ENCODE measurements around the gene KRT83.

The KRT83 gene

DNA sequence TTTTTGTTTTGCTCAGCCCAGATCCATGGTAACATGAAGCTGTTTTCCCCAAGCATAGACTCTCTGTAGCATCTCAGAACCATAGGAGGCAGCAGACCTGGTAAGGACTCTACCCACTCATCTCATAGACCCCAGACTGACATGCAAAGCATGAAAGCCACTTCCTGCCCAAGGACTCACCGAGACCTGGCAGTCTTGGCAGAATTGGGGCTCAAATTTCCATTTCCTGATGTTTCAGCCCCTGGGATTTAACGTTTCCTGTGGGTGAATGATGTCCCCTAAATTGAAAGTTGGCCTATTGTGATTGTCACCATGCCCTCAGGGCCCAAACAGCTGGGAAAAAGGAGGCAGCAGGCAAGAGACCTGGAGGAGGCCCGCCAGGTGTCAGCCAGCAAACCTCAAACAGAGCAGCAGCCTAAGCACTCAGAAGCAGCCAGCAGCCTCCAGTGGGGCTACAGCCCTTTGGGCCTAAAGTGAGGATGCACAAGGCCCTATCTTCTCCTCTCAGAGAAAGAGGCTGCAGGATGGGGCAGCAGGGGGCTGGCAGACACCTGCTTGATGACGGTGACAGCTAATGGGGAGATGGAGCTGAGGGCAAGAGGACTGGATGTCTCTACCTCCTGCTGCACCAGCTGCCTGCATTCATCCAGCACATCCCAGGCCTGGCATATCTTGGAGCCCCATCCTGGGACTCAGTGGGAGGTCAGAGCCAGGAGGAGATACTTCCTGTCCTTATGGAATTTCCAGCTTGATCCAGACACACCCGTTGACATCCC is 37.6 kb upstream of the KRT83 start:
- Mint-ChIP-seq H3K36me3 (ENCODE audit: low read depth) (no peaks in the 10 kb centered on the region), H3K27ac (no peak overlapping the region), H3K4me1 (ENCODE audit: low read depth) (peaks cover 8% of the 10 kb centered on the region), H3K4me3 (no peak overlapping the region), H3K9me3 (no peaks in the 10 kb centered on the region), H3K27me3 (ENCODE audit: low read depth) (peaks cover 4% of the 10 kb centered on the region)

DNA sequence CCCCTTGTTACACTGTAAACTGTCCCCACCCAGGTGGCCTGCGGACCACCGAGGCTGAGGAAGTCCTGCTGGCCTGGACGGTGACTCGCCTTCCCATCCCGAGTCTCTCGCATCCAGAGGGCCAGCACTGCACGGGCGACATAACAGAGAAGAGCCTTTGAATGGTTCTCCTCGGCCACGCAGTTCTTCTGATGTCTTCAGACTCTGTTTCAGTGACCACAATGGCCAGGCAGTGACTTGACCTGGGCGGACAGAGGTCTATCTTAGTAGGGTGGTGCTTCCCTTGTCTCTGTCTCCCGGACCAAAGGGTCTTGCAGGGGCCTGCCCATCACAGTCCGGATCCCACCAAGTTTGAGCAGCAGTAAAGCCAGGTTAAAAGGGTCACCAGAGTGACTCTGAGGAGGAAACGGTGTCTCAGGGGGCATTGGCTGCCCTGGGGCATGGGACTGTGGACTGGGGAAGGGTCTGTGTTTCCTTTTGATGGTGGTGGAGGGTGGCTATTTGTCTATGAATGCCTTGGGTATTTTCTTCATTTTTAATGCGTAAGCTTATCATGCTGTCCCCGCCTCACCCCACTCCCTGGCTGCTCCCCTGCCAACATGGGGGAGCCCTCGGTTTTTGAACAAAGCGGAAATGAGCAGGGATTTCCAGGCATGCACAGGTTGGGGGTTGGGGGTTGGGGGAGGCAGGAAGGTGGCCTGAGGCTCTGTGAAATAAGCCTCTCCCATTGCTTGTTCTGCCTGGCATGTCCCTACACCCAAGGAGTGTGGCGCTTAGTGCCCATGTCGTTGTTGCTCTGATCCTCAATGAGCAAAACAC is 35.8 kb upstream of the KRT83 start:
- H3K27ac Mint-ChIP-seq: no peak overlapping the region
- no peaks in the 10 kb centered on the region for H3K9me3 Mint-ChIP-seq
- no peaks in the 10 kb centered on the region for H3K36me3 Mint-ChIP-seq (ENCODE audit: low read depth)
- peaks cover 12% of the 10 kb centered on the region for H3K27me3 Mint-ChIP-seq (ENCODE audit: low read depth)
- no peak overlapping the region for H3K4me3 Mint-ChIP-seq
- peaks cover 8% of the 10 kb centered on the region for H3K4me1 Mint-ChIP-seq (ENCODE audit: low read depth)

GRCh38 chr12:52356031-52356761 is 35.0 kb upstream of the KRT83 start:
- H3K36me3 Mint-ChIP-seq (ENCODE audit: low read depth): no peaks in the 10 kb centered on the region
- no peak overlapping the region for H3K4me3 Mint-ChIP-seq
- H3K27me3 Mint-ChIP-seq (ENCODE audit: low read depth): peaks cover 15% of the 10 kb centered on the region
- H3K9me3 Mint-ChIP-seq: no peaks in the 10 kb centered on the region
- H3K4me1 Mint-ChIP-seq (ENCODE audit: low read depth): peaks cover 11% of the 10 kb centered on the region
- no peak overlapping the region for H3K27ac Mint-ChIP-seq

DNA sequence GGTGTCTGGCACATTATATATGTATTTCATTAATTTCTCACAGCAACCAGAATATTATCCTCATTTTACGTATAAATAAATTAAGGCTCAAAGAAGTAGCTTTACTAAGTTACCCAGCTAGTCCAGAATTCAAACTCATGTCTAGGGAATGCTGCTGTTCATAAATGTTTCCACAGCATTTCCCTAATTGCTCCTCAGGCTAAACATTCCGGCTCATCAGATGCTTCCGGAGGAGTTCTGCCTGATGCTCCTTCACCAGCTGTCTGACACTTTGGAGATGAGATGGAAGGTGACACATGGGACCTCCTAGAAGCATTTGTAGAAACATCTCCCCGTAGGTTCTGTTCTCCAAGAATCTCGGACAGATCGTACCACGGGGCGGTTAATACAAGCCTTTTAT is 34.0 kb upstream of the KRT83 start:
- H3K4me3 Mint-ChIP-seq: no peak overlapping the region
- H3K4me1 Mint-ChIP-seq (ENCODE audit: low read depth): peaks cover 11% of the 10 kb centered on the region
- no peaks in the 10 kb centered on the region for H3K9me3 Mint-ChIP-seq
- H3K36me3 Mint-ChIP-seq (ENCODE audit: low read depth): no peaks in the 10 kb centered on the region
- peaks cover 15% of the 10 kb centered on the region for H3K27me3 Mint-ChIP-seq (ENCODE audit: low read depth)
- H3K27ac Mint-ChIP-seq: no peak overlapping the region

DNA sequence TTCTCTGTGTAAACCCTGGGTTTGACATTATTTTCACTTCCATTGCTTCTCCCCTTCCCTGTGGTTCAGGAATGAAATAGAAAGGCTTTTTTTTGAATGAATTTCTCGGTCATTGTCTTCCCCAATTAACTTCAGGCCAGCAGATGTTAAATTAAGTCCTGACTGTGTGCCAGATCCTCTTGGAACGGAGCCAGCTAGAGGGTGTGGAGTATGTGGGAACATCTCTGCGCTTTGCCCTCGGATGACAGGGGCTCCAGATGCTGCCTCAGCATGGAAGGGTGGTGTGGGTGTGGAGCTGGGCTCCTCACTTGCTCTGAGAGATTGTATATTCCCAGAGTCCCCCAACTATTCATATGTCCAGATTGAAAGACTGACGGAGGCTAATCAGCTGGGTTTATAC is 33.0 kb upstream of the KRT83 start:
- no peak overlapping the region for H3K4me3 Mint-ChIP-seq
- H3K27ac Mint-ChIP-seq: no peak overlapping the region
- peaks cover 18% of the 10 kb centered on the region for H3K27me3 Mint-ChIP-seq (ENCODE audit: low read depth)
- H3K4me1 Mint-ChIP-seq (ENCODE audit: low read depth): peaks cover 11% of the 10 kb centered on the region
- no peaks in the 10 kb centered on the region for H3K9me3 Mint-ChIP-seq
- H3K36me3 Mint-ChIP-seq (ENCODE audit: low read depth): no peaks in the 10 kb centered on the region

GRCh38 chr12:52353766-52354165 is 32.6 kb upstream of the KRT83 start:
- Mint-ChIP-seq H3K4me3 (no peak overlapping the region), H3K36me3 (ENCODE audit: low read depth) (no peaks in the 10 kb centered on the region), H3K27ac (no peak overlapping the region), H3K27me3 (ENCODE audit: low read depth) (peaks cover 19% of the 10 kb centered on the region), H3K9me3 (no peaks in the 10 kb centered on the region), H3K4me1 (ENCODE audit: low read depth) (peaks cover 8% of the 10 kb centered on the region)

DNA sequence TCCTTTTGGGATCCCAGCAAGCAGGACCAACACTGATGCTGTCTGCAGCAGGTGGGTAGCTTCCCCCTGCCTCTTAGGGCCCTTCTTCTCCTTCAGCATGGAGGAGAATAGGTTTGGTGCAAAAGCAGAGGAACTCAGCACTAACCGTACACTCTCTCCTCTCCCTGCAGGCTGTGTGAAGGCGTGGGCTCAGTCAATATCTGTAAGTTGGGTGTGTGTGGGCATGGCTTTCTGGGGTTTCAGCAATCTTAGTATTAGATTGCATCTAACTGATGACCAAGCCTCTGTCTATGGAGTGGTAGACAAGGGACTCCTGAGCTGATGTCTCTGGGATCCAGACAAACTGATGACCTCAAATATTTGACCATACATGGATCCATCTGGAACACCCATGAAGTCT is 31.8 kb upstream of the KRT83 start:
- H3K9me3 Mint-ChIP-seq: no peaks in the 10 kb centered on the region
- no peaks in the 10 kb centered on the region for H3K36me3 Mint-ChIP-seq (ENCODE audit: low read depth)
- peaks cover 25% of the 10 kb centered on the region for H3K27me3 Mint-ChIP-seq (ENCODE audit: low read depth)
- no peak overlapping the region for H3K27ac Mint-ChIP-seq
- H3K4me3 Mint-ChIP-seq: no peak overlapping the region
- H3K4me1 Mint-ChIP-seq (ENCODE audit: low read depth): peaks cover 3% of the 10 kb centered on the region

DNA sequence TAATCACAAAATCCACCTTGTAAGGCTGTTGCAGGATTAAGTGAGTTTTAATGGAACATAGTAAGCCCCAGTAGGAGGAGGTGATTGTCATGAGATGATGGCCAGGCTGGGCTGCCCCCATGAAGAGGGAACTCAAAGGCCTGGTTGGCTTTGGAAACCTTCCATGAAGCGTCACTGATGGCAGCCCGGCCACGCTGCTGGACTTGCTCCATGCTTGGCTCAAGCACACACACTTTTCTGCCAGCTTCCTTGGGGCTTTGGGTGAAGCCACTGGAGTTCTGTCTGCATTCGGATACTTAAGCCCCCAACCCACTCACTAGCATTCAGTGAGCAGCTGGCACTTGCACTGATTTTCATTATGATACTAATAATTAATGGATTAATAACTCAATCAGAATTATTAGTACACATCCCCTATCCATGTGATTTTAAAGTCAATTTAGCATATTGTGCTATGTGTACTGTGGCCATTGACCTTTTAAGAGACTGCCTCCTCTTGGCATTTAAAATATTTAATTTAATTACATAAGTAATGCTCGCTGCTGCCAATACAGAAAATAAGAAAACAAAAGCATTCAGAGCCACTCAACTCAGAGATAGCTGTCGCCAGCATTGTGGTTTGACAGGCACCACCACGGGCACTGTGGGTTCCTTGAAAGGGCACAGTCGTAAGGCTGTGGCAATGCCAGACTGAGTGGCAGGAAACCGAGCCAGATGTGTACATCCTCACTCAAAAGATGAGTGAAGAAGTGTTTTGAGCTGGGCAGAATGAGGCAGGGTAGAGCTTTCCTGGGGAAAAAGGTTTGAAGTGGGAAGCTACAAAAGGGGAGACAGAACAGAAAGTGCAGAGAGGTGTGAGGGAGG is 30.2 kb upstream of the KRT83 start:
- Mint-ChIP-seq H3K4me3 (no peak overlapping the region), H3K27ac (no peak overlapping the region), H3K36me3 (ENCODE audit: low read depth) (no peaks in the 10 kb centered on the region), H3K4me1 (ENCODE audit: low read depth) (peaks cover 3% of the 10 kb centered on the region), H3K27me3 (ENCODE audit: low read depth) (peaks cover 25% of the 10 kb centered on the region), H3K9me3 (no peaks in the 10 kb centered on the region)

- Mint-ChIP-seq H3K4me3 (no peak overlapping the region), H3K9me3 (no peaks in the 10 kb centered on the region), H3K27me3 (ENCODE audit: low read depth) (peaks cover 25% of the 10 kb centered on the region), H3K36me3 (ENCODE audit: low read depth) (no peaks in the 10 kb centered on the region), H3K4me1 (ENCODE audit: low read depth) (peaks cover 3% of the 10 kb centered on the region), H3K27ac (no peak overlapping the region)
Observed at GRCh38 chr12:52350786-52351185, 29.6 kb upstream of the KRT83 start.

DNA sequence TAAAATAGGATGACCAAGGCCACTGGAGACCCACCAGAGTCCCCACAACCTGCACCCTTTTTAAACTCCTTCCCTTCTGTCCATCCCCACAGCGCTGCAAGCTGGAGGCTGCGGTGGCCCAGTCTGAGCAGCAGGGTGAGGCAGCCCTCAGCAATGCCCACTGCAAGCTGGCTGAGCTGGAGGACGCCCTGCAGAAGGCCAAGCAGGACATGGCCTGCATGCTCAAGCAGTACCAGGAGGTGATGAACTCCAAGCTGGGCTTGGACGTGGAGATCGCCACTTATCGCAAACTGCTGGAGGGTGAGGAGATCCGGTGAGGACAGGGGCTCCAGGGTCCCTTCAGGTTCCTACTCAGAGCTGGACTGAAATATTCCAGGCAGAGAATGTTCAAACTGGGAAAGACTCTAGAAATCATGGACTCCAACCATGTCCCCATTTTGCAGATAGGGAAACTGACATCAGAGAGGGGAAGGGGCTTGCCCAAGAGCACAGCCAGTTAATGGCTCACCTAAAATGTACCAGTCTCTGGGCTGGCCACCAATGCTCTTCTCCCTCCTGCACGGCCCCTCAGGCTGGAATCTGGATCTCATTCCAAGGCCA is 28.9 kb upstream of the KRT83 start:
- Mint-ChIP-seq H3K27me3 (ENCODE audit: low read depth) (peaks cover 25% of the 10 kb centered on the region), H3K27ac (no peak overlapping the region), H3K4me3 (no peak overlapping the region), H3K36me3 (ENCODE audit: low read depth) (no peaks in the 10 kb centered on the region), H3K9me3 (no peaks in the 10 kb centered on the region), H3K4me1 (ENCODE audit: low read depth) (peaks cover 3% of the 10 kb centered on the region)

DNA sequence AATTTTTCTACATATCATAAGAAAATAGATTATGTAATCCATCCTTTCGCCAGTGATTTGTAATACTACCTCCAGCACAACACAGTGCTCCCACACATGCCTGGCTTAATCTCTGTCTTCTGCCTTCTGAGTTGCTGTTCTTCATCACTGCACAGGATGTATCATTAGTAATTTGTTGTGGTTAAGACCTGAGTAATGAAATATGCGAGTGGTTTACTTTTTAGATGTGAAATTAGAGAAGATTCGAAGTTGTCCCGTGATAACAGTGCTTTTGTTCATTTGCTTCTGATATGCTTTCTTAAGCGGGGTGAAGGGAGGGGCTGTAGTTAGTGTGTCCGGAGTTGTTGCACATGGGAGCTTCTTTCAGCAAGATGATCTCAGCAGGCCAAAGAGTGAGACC is 28.0 kb upstream of the KRT83 start:
- no peak overlapping the region for H3K4me3 Mint-ChIP-seq
- no peaks in the 10 kb centered on the region for H3K36me3 Mint-ChIP-seq (ENCODE audit: low read depth)
- H3K27me3 Mint-ChIP-seq (ENCODE audit: low read depth): peaks cover 28% of the 10 kb centered on the region
- no peaks in the 10 kb centered on the region for H3K9me3 Mint-ChIP-seq
- no peak overlapping the region for H3K27ac Mint-ChIP-seq
- H3K4me1 Mint-ChIP-seq (ENCODE audit: low read depth): peaks cover 3% of the 10 kb centered on the region

DNA sequence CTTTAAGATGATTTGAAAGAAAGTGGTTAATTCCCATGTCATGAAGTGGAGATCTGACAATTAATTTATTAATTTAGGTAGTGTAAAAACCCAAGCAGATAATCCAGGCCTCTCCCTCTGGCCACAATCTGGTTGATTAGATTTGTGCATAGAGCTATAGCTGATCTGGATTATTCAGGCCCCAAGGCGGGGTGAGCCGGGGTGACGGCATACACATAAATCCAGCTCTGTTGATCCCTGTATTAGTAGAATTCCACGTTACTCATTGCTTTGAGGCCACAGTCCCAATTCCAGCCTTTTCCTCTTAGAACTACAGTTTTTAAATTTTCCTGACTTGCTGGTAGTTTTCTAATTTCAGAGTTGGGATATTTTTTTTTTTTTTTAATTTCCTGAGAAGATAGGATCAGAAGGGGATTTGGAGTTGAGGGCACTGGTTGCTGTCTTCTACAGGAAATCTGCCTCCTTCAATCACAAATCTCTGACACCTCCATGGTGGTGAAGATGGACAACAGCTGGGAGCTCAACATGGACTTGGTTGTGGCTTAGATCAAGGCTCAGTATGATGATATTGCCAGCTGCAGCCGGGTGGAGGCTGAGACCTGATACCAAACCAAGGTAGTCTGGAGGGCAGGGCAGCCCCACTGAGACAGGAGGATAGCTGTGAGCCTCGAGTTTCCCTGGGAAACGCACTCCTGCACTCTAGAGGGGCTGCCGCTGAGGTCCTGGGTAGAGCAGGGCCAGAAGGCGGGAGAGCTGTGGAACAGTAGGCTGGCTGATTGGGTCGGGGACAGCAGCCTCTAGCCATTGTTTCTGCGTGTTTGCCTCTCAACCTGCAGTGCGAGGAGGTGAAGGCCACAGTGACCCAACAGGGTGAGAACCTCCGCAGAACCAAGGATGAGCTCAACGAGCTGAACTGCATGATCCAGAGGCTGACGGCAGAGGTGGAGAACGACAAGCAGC is 26.6 kb upstream of the KRT83 start:
- Mint-ChIP-seq H3K4me1 (ENCODE audit: low read depth) (peaks cover 3% of the 10 kb centered on the region), H3K27ac (no peak overlapping the region), H3K27me3 (ENCODE audit: low read depth) (peaks cover 23% of the 10 kb centered on the region), H3K4me3 (no peak overlapping the region), H3K36me3 (ENCODE audit: low read depth) (no peaks in the 10 kb centered on the region), H3K9me3 (no peaks in the 10 kb centered on the region)

GRCh38 chr12:52347016-52347415 is 25.8 kb upstream of the KRT83 start:
- H3K9me3 Mint-ChIP-seq: no peaks in the 10 kb centered on the region
- H3K27me3 Mint-ChIP-seq (ENCODE audit: low read depth): peaks cover 17% of the 10 kb centered on the region
- no peaks in the 10 kb centered on the region for H3K36me3 Mint-ChIP-seq (ENCODE audit: low read depth)
- peaks cover 3% of the 10 kb centered on the region for H3K4me1 Mint-ChIP-seq (ENCODE audit: low read depth)
- no peak overlapping the region for H3K4me3 Mint-ChIP-seq
- H3K27ac Mint-ChIP-seq: no peak overlapping the region
